GM21515 (cell line): ENCODE data around the gene C2CD4C.
"Not testable (repeated sequence)": the region's sequence is repeated elsewhere in the genome, so short reads cannot be mapped to it uniquely, and the experiment has no call there.

Experiments used
- ATAC-seq: cut with Tn5 transposase; IDR thresholded peaks from one replicate; pipeline ENCODE4 v1.9.1; 2021; ENCODE audit not compliant: unreplicated experiment

The C2CD4C gene, protein sequence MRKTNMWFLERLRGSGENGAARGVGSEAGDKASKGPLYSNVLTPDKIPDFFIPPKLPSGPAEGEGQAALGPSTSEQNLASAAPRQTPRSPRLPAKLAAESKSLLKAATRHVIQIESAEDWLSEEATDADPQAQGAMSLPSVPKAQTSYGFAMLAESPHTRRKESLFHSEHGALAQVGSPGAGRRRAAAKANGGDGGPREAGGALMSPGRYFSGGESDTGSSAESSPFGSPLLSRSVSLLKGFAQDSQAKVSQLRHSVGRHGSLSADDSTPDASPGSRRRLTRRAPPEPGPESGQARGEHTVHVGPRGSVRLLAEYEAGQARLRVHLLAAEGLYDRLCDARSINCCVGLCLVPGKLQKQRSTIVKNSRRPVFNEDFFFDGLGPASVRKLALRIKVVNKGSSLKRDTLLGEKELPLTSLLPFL

DNA sequence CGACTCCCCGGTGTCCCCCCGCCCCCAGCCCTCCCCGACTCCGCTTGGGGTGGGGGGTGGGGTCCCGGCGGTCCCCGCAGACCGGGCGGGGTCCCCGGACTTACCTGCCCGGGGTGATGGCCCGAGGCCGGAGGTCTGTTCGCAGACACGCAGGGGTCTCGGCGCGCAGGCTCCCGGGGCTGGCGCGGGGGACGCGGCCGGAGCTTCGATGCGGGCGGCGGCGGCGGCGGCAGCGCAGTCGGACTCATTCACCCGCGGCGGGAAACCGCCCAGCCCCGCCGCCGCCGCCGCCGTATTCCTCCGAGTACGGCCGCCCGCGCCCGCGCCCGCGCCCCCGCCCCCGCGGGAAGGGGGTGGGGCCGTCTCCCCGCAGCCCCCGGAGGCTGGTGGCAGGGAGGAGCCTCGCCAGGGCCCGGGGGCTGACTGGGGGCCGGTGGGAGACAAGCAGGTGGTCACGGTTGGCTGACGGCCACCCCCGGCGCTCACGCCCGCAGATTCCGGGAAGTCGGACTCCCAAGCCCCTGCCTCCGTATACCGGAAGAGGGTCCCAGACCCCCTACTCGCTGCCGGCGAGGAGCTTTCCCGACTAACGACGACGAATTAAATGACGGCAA is at the start of gene C2CD4C:
C2CD4C (minus strand) TSS at position 246 of the 614 bp plus-strand sequence. CDS start 786 bp downstream, outside the sequence.
- no peak for ATAC-seq

DNA sequence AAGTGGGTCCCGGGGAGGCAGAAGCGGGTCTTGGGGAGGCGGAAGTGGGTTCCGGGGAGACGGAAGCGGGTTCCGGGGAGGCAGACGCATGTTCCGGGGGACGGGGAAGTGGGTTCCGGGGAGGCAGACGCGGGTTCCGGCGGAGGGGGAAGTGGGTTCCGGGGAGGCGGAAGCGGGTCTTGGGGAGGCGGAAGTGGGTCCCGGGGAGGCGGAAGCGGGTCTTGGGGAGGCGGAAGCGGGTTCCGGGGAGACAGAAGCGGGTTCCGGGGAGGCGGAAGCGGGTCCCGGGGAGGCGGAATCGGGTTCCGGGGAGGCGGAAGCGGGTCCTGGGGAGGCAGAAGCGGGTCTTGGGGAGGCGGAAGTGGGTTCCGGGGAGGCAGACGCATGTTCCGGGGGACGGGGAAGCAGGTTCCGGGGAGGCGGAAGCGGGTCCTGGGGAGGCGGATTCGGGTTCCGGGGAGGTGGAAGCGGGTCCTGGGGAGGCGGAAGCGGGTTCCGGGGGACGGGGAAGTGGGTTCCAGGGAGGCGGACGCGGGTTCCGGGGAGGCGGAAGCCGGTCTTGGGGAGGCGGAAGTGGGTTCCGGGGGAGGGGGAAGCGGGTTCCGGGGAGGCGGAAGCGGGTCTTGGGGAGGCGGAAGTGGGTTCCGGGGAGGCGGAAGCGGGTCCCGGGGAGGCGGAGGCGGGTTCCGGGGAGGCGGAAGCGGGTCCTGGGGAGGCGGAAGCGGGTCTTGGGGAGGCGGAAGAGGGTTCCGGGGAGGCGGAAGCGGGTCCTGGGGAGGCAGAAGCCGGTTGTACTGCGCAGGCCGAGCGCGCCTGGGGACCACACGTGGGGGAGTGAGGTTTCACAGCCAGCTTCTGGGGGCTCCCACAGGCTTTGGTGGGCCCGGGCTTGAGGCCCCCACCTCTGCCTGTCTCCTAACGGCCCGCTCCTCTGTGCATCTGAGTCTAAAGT is 49.4 kb upstream of the C2CD4C start:
- no peak for ATAC-seq

DNA sequence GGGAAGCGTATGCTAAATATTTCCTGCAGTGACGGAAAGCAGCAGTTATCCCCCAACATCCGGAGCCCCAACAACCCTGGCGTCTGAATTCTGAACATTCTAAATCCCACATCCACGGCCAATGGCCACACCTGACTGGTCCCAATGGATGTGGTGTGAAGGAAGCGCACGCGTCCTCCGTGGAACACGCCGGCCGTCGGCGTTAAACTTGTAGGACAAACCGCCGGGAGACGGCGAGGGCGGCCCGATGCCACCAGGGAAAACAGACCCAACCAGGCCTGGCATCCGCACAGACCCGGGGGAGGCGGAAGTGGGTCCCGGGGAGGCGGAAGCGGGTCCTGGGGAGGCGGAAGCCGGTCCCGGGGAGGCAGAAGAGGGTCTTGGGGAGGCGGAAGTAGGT is 48.7 kb upstream of the C2CD4C start:
- ATAC-seq, result no peak

GRCh38 chr19:456547-457110 is 47.7 kb upstream of the C2CD4C start:
- no peak for ATAC-seq

GRCh38 chr19:455851-456546 is 47.1 kb upstream of the C2CD4C start:
- no peak for ATAC-seq

- ATAC-seq, result no peak
Measured at GRCh38 chr19:455031-455705, 46.2 kb upstream of the C2CD4C start.

- ATAC-seq, result no peak
Measured at GRCh38 chr19:453606-454005, 44.7 kb upstream of the C2CD4C start.

- no peak for ATAC-seq
Measured at GRCh38 chr19:452829-453228, 43.9 kb upstream of the C2CD4C start.

DNA sequence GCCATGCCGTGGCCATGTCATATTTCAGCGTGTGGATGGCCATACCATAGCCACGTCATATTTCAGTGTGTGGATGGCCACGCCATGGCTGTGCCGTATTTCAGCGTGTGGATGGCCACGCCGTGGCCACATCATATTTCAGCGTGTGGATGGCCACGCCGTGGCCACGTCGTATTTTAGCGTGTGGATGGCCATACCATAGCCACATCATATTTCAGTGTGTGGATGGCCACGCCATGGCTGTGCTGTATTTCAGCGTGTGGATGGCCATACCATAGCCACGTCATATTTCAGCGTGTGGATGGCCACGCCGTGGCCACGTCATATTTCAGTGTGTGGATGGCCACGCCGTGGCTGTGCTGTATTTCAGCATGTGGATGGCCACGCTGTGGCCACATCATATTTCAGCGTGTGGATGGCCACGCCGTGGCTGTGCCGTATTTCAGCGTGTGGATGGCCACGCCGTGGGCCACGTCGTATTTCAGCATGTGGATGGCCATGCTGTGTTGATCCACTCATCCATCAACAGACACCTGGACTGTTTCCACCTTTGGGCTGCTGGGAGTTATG is 42.0 kb upstream of the C2CD4C start:
- not testable (repeated sequence) for ATAC-seq

GRCh38 chr19:449916-450315 is 41.0 kb upstream of the C2CD4C start:
- ATAC-seq, result no peak

DNA sequence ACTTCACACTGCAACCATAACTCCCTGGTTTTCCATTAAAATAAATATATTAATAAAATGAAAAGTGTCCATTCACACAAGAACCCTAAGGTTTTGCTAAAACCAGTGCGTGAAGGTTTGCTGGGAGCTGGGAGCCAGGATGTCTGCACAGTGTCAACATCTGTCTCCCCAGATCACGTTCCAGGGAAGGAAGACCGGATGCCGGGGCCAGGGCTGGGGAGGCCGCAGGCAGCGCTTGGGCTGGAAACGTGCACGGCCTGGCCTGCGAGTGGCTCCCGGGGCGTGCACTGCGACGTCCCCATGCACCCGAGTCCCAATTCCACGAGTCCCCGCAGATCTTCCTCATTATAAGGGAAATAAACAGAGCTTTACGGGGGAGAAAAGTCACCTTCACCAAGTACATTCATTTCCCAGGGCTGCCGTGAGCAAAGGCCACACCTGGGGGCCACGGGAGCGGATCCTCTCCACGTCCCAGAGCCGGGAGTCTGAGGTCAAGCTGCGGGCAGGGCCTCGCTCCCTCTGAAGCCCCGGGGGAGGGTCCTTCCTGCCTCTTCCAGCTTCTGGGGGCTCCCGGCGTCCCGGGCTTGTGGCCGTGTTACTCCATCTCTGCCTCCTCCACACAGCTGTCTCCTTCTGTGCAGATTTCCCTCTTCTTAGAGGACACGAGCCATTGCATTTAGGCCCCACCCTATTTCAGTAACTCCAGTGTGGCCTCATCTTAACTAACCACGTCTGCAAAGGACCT is 39.0 kb upstream of the C2CD4C start:
- no peak for ATAC-seq

- no peak for ATAC-seq
Measured at GRCh38 chr19:447064-447426, 38.1 kb upstream of the C2CD4C start.

DNA sequence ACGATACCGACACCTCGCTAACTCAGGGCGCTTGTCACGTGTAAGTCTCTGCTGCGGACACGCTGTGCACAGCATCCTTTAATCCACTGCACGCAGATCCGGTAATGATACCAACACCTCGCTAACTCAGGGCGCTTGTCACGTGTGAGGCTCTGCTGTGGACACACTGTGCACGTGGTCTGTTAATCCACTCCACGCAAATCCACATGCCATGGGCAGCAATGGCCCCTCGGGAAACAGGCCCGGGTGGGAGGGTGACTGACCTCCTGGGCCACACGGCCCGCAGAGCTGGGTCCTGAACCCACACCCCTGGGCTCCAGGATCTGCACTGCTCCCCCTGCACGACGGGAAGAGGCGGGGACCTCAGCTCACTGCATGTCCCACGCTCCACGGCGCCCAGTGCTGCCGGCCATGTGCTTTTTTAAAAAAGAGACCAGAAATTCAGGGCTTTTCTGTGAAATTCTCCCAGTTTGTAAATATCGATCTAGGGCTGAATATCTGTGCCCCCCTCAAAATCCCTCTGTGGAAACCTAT is 35.8 kb upstream of the C2CD4C start:
- ATAC-seq, result no peak

- no peak for ATAC-seq
Measured at GRCh38 chr19:443005-443404, 34.1 kb upstream of the C2CD4C start.

DNA sequence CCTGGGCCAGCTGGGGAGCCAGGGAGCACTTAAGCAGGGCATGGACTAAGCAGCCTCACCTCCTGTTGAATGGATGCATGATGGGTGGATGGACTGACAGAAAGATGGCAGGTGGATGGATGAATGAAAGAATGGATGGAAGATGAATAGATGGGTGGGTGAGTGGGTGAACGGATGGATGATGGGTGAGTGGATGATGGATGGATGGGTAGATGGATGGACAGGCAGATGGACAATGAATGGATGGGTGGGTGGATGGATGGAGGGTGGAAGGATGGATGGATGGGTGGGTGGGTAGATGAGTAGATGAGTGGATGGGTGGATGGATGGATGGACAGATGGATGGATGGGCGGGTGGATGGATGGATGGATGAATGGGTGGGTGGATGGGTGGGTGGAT is 33.1 kb upstream of the C2CD4C start:
- no peak for ATAC-seq

- no peak for ATAC-seq
Measured at GRCh38 chr19:441213-441836, 32.4 kb upstream of the C2CD4C start.

DNA sequence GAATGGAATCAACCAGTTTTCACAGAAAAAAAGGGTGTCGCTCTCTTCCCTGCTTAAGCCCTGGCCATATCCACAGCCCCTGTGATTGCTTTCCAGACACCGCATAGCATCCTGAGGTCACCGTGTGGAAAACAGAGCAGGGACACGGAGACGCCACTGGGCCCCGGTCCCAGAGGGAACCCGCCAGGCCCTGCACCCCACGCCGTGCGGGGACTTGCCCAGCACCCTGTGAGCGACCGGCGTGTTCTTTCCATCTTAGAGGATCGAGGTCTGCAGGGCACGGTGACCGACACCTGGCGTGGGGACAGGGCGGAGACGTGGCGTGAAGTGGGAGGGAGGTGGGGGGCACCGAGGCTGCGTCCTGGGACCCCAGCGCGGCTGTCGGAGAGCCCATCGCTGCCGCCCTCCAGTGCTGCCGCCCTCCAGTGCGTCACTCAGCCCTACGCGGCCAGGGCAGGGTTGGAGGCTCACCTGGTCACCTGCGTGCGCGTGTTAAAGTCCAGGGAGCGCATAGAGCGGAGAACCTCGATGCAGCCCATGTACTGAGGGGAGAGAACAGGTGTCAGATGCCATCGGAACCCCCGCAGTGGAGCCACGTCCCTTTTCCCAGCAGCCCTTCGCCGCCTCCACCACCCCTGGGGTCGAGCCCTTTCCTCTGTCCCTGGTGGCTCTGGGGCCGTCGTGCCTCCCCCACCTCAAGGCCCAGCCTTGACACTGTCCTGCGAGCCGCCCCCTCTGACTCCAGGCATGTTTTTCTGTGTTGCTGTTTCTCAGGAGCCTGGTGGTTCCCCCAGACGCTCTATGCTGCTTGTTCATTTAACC is 31.7 kb upstream of the C2CD4C start:
- ATAC-seq, result no peak
